ENCODE data around the gene TOP2A. TPM values are rescaled to one million over a fixed set of nuclear protein-coding genes. Genes with fewer than 3 reads are reported as not detected.
A peak's percentile ranks its signal among the peaks of the same experiment; 100 is the strongest.

Gene TOP2A
- total RNA-seq, 3 donors from 2014 or later (not counting 1 experiment from before 2014, with no cell fraction given) = 2.0 to 6.4 (median 4.6) TPM

- 67% methylated on average over 11 of the region's 15 CpGs for WGBS (ENCODE audit: insufficient coverage)
- Mint-ChIP-seq H3K36me3 (no peaks in the 10 kb centered on the region), H3K4me3 (peak overlapping the region; percentile 85), H3K4me1 (peaks cover 66 to 89% of the 10 kb centered on the region in 2 donors), H3K27me3 (ENCODE audit: low read depth in 2 of 2) (no peaks in the 10 kb centered on the region), H3K27ac (peak overlapping the region; percentile 89 to 97), H3K9me3 (no peaks in the 10 kb centered on the region)
- no peak overlapping the region for H3K27ac ChIP-seq (ENCODE audit: low read length)
- no peaks in the 10 kb centered on the region for H3K27me3 ChIP-seq (ENCODE audit: control insufficient read depth, insufficient read depth, low read length)
- intact Hi-C loops (cut with micrococcal nuclease) = no loop called here
- no peak for TF ChIP-seq CTCF (IDR thresholded peaks at IDR 0.05)
- DNase-seq (peak in 1 of 2 donors; percentile 35), ATAC-seq (no peak)
- no peaks in the 10 kb centered on the region for H3K9me3 ChIP-seq (ENCODE audit: control insufficient read depth, insufficient read depth, low read length)
- peak overlapping the region; percentile 60 for H3K4me3 ChIP-seq (ENCODE audit: low read length)
- peaks cover 92% of the 10 kb centered on the region for H3K4me1 ChIP-seq (ENCODE audit: control insufficient read depth, insufficient read depth, low read length)
- peaks cover 9% of the 10 kb centered on the region for H3K36me3 ChIP-seq (ENCODE audit: control insufficient read depth, insufficient read depth, low read length)
Measured at GRCh38 chr17:40343219-40344119, 74.2 kb downstream of the TOP2A start.

DNA sequence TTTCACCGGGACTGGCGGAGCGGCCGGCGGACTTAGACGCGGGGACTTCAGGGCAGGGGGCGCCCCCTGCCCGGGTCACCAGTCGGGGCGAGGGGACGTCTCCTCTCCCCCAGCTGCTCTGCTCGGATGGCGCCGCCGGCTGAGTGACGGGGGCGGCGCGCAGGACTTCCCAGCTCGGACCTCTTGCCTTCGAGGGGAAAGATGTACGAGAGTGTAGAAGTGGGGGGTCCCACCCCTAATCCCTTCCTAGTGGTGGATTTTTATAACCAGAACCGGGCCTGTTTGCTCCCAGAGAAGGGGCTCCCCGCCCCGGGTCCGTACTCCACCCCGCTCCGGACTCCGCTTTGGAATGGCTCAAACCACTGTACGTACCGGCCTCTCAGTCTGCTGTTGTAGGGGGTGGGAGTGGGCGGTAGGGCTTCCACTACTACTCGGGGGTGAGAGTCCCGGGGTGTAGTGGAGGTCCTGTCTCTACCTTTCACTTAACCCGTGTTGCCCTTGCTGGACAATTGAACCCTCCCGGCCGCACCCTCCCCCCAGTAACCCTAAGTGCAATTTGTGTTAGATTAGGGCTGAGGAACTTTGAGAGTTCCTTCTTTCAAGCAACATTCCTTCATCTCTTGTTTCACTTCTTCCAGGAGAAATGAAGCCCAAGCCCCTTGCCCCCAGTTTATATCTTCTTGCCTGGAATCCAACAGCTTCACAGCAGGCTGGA lies 75.0 kb downstream of the TOP2A start:
- H3K36me3 Mint-ChIP-seq = no peaks in the 10 kb centered on the region
- WGBS (ENCODE audit: insufficient coverage) = 34% methylated on average over 22 of the region's 38 CpGs
- H3K27me3 Mint-ChIP-seq (ENCODE audit: low read depth in 2 of 2) = no peaks in the 10 kb centered on the region
- DNase-seq (no peak), ATAC-seq (no peak)
- H3K4me3 Mint-ChIP-seq = peak overlapping the region; percentile 85
- H3K4me1 Mint-ChIP-seq = peaks cover 68 to 88% of the 10 kb centered on the region in 2 donors
- Histone ChIP-seq H3K27me3 (ENCODE audit: control insufficient read depth, insufficient read depth, low read length) (no peaks in the 10 kb centered on the region), H3K27ac (ENCODE audit: low read length) (peak overlapping the region; percentile 13), H3K4me3 (ENCODE audit: low read length) (peak overlapping the region; percentile 60), H3K36me3 (ENCODE audit: control insufficient read depth, insufficient read depth, low read length) (peaks cover 6% of the 10 kb centered on the region), H3K9me3 (ENCODE audit: control insufficient read depth, insufficient read depth, low read length) (no peaks in the 10 kb centered on the region), H3K4me1 (ENCODE audit: control insufficient read depth, insufficient read depth, low read length) (peaks cover 92% of the 10 kb centered on the region)
- intact Hi-C loops (cut with micrococcal nuclease) = no loop called here
- TF ChIP-seq CTCF (IDR thresholded peaks at IDR 0.05) = no peak
- H3K27ac Mint-ChIP-seq = peak overlapping the region; percentile 89 to 97
- no peaks in the 10 kb centered on the region for H3K9me3 Mint-ChIP-seq

DNA sequence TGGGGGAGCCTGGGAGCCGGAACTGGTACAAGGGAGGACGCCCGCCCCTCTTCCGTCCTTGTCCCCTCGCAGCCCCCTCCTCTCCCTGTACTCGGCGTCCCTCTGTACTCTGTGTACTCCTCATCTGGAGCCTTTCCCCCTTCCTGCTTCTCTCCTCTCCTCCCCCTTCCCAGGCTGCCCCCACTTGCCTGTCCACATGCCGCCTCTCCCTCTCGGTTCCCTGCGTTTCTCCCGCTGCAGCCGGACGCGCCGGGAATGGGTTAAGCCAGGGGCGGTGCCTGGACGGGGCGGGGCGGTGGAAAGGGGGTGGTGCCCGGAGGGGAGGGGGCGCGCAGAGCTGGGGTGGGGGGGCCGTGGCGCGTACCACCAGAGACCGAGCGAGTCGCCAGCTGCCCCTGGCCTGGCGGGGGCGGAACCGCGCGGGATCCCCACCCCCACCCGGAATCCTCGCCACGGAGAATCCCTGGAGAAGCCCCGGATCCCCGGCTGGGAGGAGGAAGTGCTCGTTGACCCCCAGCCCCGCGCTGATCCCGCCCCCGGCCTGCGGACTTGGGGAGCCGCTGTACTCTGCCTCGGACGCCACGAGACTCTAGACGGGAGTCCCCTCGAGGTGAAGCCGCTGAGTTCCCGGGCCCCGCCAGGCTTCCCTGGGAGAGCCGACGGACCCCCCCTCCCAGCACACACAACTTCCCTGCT lies 75.7 kb downstream of the TOP2A start:
- DNase-seq (peak; percentile 46 to 53), ATAC-seq (peak in 1 of 3 donors; percentile 1)
- Mint-ChIP-seq H3K27me3 (ENCODE audit: low read depth in 2 of 2) (no peaks in the 10 kb centered on the region), H3K4me3 (peak overlapping the region; percentile 85), H3K4me1 (peaks cover 67 to 88% of the 10 kb centered on the region in 2 donors), H3K36me3 (no peaks in the 10 kb centered on the region), H3K27ac (peak overlapping the region; percentile 89 to 97), H3K9me3 (no peaks in the 10 kb centered on the region)
- peak overlapping the region; percentile 60 for H3K4me3 ChIP-seq (ENCODE audit: low read length)
- peak overlapping the region; percentile 91 for H3K27ac ChIP-seq (ENCODE audit: low read length)
- H3K27me3 ChIP-seq (ENCODE audit: control insufficient read depth, insufficient read depth, low read length) = no peaks in the 10 kb centered on the region
- whole genome bisulfite sequencing (ENCODE audit: insufficient coverage) = 4% methylated on average over 51 of the region's 55 CpGs
- no peaks in the 10 kb centered on the region for H3K9me3 ChIP-seq (ENCODE audit: control insufficient read depth, insufficient read depth, low read length)
- H3K4me1 ChIP-seq (ENCODE audit: control insufficient read depth, insufficient read depth, low read length) = peaks cover 91% of the 10 kb centered on the region
- intact Hi-C loops (cut with micrococcal nuclease) = loop anchor here (1.0 kb wide), 1 partner anchor 19 kb away; no protein-coding TSS in a partner anchor
- no peak for TF ChIP-seq CTCF (IDR thresholded peaks at IDR 0.05)
- peaks cover 6% of the 10 kb centered on the region for H3K36me3 ChIP-seq (ENCODE audit: control insufficient read depth, insufficient read depth, low read length)

Data from natural killer cell (primary cell).